ENCODE measurements around the gene PRIMA1.
A peak's percentile ranks its signal among the peaks of the same experiment; 100 is the strongest.

PRIMA1 gene

DNA sequence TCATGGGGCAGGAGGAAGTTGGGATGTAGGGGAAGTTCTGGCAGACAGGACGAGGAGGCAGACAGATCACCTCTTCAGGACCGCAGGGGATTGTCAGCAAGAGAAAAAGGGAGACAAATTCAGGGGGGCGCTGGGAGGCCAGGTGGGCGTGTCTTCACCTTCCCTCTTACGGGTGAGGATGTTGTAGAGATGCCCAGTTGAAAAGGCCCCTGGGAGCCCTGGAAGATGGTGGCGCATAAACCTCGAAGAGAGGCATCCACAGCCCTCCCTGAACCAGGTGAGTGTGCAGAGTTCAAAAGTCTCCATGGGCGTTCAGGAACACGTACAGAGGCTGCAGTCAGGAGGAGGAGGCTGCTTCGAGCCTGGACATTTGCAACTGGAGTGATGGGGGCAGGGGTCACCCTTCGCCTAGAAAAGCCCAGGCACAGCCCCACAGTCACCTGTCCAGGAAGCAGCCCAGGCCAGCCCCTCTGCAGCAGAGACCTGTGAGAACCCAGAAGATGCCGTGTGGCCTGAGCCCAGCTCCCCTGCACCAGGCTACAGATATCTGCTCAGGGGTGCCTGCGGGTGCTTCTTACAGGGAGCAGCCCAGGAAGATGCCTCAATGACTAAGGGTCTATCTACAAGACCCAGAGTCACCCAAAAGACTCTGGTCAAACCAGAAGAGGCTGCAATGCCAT is 74.4 kb downstream of the PRIMA1 start:
- no peak for DNase-seq

DNA sequence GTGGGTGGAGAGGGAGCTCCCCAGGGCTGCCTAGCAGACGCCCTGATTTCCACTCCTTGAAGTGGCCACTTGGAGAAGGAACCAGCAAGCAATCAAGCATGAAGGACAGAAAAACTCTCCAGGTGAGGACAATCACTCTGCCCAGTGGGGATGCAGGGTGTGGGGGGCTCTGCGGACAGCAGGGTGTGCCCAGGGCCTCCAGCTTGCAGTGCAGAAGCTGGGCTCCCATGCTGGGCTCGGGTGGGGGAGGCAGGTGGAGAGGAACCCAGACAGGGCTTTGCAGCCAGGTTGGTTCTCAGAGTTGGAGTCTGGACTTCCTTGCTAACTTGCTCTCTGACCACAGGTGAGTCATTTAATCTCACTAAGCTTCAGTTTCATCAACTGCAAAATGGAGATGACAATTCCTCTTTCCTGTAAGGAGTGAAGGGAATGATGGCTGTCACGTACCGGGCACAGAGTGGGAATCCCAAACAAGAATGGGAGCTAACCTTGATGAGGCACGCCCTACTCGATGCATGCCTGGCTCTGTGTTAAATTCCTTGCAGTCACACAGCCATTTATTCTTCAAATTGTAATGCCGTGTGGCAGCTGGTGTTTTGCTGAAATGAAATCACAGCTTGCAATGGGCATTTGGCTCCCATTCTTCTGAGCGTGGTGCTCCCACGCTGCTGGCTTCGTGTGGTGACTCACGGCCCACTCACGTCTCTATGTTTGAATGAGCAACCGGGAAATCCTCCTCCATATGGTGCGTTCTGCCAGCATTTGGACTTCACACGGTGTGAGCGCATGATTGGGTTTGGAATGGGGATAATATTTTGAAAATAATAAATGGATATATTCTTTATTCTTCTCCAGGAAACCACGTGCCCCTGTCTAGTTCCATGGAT is 75.2 kb downstream of the PRIMA1 start:
- peak in 3 of 51 donors; percentile 18 to 75 (median 23) for DNase-seq

DNA sequence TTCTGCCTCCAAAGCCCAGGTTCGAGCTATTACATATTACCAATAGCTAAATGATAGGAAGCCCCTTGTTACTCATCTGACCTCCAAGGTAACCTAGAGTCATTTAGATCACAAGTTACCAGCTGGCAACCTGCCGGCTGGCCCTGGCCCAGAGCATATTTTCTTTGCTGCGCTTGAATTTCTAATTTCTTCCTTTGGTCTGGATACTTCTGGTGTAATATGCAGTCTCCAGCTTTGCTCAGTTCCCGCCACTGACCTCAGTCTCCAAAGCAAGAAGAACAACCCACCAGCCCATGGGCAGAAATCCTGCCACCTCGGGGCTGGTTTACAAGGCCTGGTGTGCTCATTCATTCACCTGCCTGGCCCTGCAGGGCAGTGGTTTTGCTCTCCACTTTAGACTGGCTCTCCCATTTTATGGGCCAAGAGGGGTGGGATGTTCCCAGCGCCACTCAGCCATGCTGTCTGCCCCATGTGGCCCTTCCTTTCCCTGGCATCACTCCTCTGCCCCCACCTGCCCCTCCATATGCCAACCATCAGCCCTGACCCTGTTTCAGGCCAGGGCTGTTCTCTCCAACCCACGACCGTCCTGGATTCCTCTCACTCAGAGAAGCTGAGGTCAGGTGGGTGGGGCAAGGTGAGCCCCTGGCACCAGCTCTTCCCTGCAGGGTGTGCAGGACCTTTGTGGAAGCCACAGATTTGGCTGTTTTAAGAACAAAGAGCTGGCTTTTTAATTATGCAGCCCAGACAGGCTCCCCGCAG is 76.0 kb downstream of the PRIMA1 start:
- DNase-seq = no peak

DNA sequence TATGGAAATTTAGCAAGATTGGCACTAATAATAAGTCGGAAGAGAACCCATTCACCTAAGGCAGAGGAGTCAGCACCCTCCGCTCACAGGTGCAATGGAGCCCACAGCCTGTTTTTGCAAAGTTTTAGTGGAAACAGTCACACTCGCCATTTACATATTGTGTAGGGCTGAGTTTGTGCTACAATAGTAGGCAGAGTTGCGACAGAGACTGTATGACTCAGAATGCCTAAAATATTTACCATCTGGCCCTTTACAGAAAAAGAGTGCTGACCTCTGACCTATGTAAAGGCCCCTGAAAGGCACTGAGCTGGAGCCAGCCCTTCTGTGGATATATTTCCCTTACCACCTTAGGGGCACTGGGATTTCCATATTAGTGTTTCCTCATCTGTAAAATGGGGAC is 79.0 kb downstream of the PRIMA1 start:
- DNase-seq = no peak

DNA sequence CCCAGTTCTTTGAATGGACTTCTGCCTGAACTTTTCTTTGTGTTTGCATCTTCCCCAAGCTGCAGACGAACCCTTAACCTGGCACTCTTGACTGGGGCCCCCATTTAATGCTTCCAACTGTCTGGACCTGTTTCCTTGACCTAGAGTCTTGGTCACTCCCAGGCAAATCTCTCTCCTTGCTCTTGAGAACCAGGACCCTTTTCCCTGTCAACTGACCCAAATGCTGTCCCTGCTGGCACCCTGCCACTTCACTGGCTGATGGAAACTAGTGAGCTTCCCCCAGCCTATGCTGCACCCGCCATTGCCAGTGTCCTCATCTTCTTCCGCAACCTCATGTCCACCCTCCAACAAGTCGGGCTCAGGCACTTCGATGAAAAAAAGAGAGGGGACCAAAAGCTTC is 79.5 kb downstream of the PRIMA1 start:
- DNase-seq = no peak

DNA sequence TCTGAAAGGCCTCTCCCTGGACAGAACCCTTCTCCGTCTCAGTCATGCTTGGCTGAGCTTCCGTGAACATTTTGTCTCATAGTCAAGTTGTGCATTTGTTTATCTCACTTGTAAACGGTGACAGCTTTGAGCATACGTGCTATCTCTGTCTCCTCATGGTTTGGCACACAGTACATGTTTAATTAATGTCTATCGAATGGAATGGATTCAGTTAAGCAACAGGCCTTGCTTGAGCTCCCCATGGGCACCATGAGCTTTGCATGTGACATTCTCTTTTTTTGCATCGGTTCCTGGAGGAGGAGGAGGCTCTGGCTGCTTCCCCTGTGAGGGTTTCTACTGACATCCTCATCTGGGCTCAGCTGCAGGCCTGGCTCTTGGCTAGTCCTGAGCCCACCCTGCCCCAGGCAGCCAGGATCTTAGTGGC is 80.0 kb downstream of the PRIMA1 start:
- DNase-seq = no peak

DNA sequence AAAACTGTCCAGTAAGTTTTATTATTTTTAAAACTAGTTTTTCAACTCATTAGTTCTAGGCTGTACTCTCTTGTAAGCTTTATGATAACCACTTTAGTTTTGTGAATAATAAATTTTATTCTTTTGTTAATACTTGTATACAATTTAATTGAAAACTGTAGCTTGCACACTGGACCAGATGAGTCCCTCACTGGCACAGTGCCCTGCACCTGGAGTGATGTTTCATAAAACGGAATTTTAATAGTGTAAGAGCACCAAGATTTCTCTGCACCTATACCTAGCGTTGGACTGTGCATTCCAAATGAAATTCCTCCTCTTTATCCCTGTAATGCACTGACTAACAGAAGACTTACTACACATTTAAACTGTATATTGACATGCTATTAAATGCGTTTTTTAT is 80.8 kb downstream of the PRIMA1 start:
- no peak for DNase-seq

DNA sequence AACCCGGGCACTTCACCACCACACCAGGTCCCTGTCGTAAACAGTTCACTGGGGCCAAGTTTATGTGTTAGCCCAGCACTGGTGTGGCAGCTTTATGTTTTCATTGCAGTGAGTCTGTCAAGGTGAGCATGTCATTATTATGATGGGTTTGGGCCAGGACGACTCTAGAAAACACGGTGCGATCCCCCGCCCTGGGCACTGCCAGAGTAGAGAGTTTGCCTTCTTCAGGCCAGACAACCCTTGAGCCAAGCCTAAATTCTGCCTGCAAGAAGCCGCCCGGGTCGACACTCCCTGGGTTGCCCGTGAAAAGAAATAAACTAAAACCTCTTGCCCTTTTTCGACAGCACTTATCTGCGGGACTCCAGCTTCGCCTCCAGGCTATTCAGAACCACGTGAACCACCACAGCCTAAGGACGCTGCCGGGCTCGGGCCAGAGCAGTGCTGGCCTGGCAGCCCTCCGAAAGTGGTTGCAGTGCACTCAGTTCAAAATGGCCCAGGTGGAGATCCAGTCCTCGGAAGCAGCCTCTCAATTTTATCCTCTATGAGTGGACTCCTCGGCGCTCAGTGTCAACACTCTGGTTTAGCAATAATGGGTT is 81.8 kb downstream of the PRIMA1 start:
- DNase-seq = no peak

DNA sequence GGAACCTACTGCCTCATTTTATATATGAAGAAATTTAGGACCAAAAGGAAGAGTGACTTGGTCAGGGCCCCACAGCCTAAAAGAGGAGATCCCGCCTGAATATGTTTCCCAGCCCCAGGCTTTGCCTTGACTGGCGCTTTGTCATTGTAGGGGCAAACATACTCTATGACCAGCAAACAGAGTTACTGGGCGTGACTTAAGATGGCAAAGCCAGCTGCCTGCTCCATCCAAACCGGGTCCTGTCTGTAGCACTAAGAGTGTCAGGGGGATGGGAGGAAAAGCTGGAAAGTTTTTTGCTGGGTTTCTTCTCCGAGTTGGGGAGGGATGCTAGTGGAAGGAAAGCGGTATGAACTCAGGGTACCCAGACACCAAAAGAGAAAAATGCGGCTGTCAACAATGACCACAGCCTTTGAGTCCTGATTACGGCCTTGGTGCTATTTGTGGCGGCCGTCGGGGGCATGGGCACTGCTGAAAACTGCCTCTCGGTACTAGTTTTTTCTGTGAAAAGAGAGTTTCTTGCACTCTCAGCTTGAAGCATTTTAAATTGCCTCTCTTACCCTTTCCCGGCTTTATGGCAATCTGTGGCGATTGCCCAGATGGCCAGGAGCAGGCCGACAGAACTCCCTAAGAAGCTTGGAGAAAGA is 82.7 kb downstream of the PRIMA1 start:
- no peak for DNase-seq

DNA sequence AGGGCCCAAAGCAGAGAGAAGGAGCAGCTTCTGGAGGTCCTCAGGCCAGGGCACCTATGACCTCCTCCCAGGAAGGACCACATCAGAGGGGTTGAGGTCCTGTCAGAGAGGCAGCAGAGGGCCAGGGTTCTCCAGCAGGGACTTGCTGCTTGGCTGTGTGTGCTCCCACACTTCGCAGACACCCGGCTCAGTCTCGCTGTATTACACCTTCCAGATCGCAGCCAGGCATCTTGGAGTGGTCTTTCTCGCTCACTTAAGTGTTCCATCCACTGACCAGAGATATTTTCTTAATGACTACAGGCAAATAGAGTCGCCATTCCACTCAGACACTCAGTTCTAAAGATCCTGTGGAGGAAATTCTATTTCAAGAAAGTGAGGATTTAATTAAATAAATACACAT is 84.3 kb downstream of the PRIMA1 start:
- no peak for DNase-seq

DNA sequence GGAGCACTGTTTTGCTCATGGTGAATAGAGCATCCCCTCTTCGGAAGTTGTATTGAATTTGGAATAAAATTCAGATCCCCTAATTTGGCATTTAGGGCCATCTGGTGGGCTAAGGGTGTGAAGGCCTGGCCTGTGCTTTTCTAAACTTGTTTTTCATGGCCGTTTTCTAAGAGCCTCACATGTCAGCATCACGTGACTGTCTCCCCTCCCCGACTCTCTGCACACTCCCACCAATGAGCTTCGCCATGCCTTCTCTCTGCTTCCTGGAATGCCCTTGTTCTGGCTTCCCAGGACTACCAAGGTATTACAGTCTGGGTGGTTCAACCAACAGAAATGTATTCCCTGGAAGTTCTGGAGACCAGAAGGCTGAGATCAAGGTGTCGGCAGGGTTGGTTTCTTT is 85.3 kb downstream of the PRIMA1 start:
- no peak for DNase-seq

DNA sequence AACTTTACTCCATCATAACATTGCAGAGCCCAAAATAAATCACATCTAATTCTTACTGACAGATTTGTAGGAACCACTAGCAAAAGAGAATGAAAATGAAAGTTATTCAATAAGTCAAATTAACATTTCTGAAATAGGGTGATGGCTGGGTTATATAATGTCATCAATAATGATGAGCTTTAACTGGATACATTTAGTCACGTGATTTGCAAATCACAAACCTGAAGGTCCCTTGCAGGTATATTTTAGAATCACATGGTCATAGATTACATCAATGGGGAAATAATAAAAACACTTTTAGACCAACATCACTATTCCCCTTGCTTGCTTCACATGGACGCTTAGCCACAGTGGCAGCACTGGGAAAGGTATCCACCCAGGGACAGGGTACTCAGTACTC is 86.7 kb downstream of the PRIMA1 start:
- no peak for DNase-seq

DNA sequence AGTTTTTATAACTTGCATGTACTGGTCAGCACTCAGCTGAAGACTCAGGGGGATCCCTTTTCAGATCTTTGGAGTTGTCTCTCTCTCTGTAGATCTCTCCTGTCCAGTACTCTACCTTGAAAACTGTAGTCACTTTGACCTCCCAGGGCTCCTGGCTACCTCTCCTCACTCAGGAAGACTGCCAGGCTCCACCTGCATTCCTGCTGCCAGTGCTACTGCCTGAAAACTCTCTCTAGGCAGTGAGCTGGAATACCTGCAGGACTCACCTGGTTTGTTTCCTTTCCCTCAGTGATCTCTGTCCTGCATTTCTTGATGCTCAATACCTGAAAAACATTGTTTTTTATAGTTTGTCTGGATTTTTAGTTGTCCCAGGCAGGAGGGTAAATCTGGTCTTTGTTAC is 87.4 kb downstream of the PRIMA1 start:
- DNase-seq = no peak

DNA sequence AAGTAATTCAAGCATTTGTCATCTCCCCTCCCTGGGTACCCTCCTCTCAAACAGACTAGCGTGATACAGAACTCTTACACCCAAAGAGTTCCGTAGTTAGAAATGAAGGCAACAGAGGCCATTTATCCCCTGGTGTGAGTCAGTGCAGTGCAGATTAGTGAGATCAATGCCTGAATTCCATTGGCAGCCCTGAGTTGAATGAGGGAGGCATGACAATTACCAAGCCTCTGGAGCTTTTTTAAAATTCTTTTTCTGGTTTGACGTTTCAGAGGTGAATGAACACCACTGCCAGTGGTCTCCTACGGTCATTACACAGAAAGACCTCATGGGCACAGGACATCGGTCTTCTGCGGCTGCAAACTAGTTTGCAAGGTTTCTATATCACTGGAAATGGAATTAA is 94.4 kb downstream of the PRIMA1 start:
- no peak for DNase-seq

DNA sequence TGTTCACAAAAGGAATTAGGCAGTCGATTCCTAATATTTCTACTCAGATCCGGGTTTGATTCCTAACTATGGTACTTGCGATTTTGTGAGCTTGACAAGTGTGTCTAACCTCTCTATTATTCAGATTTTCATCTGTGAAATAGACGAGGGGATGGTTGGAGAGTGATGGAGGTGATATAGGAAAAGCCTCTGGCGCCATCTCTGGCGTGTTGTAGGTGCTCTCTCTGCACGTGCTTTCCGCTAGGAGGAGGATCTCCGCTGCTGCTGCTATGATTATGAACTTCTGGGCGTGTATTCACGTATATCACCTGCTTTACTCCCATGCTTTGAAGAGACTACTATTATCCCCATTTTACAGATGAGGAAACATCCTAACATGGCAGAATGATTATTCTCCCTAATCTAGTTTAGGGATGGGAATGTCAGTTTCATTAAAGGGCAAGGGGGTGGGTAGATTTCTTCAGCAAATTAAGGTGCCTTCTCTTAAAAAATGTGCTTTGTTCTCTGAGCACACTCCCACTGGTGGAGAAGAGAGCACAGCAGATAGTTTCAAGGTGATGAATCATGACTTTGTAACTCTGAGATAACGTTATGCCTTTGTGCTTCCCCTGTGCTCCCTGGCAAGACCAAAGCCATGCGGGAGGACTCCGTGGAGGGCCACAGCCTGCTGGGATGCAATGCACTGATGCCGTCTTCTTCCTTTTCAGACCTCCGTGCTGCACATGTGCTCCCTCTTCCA is 97.1 kb downstream of the PRIMA1 start:
- peak in 1 of 51 donors; percentile 46 for DNase-seq

DNA sequence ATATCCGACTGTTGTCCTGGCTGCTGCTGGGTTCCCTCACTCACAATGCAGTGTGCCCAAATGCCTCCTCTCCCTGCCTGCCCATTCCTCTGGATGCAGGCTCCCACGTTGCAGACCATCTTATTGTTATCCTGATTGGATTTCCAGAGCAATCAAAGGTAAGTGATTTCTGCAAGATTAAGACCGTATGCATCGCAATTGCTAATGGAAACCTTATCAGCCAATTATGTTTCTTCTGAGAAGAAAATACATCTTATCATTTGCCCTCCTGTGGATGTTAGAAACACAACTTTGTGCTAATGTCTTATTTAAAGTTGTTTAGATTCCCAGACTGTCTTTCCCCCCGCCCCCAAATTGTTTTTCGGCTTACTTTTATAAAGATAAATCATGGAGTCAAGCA is 98.1 kb downstream of the PRIMA1 start:
- no peak for DNase-seq

DNA sequence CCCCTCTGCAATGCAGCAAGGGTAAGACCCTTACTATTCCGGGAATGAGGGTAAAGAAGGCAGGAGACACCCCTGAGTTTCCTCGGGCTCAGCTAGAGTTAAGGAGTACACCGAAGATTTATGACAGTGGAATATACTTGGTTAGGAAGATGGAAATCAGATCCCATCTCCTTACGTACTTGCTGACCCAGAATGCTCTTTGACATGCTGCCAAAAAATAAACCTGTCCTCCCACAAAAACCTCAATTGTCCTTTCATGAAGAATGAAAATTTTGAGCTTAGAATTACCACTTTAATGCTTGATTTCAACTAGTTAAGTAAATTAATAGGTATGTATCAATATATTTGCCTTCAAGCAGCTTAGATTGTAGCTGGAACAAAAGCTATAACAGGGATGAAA is 99.5 kb downstream of the PRIMA1 start:
- DNase-seq = no peak

DNA sequence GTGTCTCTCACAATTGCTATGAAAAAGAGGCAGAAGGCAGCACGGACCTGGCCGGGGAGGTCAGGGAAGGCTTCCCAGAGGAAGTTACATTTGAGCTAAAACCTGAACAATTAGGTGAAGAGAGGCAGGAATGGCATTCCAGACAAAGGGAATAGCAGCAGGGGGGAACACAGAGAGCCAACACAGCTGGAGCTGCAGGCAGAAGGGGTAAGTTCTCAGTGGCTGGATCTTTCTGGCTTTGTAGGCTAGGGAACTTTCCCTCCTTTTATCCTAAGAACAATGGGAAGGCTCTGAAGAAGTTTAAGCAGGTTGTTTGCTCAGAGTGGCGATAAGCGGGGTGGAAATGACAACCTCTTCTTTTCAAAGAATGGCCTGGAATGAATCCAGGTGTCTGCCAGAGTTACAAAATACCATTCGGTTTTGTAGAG is 100.0 kb downstream of the PRIMA1 start:
- DNase-seq = no peak

DNA sequence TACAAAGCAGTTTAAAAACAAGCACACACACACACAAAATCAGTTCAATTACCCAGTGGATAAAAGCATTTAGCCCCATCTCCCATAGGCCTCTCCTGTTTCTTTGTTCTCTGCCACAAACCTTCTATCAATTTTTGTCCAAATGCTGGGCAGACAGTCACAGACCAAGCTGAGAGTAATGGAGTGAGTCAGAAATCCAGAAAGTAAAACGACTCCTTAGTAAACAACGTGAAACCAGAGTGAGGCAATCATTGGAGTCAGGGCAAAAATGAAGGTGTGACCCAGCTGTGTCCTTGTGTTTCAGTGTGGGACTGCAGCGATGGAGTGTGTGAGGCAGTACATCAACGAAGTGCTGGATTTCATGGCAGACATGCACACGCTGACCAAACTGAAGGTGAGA is 102.0 kb downstream of the PRIMA1 start:
- no peak for DNase-seq

DNA sequence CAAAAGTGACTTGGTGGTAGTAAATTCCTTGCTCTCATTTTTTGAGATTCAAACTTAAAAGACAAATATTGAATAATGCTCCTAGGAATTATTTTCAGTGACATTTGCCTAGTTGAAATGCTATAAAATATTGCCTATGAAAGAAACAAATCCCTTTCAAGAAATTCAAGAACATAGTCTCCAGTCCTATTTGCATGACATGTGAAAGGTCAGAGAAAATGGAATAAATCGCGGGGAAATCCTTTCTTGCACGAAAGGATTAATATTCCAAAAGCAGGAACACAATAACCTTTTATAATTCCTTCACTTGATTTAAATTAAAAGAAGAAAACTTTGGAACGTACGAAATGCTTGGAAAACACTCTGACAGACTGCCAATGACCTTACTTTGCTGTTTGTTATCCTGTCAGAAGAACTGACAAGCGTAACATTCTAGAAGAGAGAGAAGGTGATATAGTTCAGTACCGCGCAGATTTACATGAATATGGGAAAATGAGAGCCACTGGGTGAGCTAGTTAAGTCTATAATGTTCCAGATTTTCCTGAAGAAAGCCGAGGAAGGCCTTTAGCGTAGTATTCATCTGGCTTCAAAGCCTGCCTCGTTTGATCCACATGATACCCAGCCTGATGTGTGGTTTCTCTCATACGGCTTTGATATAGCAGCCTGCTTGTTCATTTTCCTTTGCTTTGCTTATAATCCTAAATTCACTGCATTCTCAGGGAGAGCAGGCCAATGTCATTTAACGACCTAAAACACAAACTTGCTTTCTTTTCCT is 103.0 kb downstream of the PRIMA1 start:
- no peak for DNase-seq

Data from hypothalamus (tissue), 51 donors.